ENCODE measurements around the gene ZNF500. TPM values are rescaled to one million over a fixed set of nuclear protein-coding genes. Genes with fewer than 3 reads are reported as not detected.
A peak's percentile ranks its signal among the peaks of the same experiment; 100 is the strongest.

The ZNF500 gene
- total RNA-seq, 1 donor from 2014 or later = 5.8 TPM

- Histone ChIP-seq H3K4me3 (ENCODE audit: low read depth, low read length) (peak overlapping the region; percentile 69), H3K36me3 (ENCODE audit: control insufficient read depth, insufficient read depth, low read length) (peaks cover 8% of the 10 kb centered on the region), H3K27me3 (ENCODE audit: control insufficient read depth, insufficient read depth, low read length) (no peaks in the 10 kb centered on the region)
- DNase-seq (ENCODE audit: low read depth) (peak; percentile 80), FAIRE-seq (no peak)
- TF ChIP-seq CTCF (IDR thresholded peaks at IDR 0.05; ENCODE audit: insufficient read depth, low read length, severe bottlenecking) = no peak
Observed at GRCh38 chr16:4802659-4803287, 35.8 kb upstream of the ZNF500 start.

DNA sequence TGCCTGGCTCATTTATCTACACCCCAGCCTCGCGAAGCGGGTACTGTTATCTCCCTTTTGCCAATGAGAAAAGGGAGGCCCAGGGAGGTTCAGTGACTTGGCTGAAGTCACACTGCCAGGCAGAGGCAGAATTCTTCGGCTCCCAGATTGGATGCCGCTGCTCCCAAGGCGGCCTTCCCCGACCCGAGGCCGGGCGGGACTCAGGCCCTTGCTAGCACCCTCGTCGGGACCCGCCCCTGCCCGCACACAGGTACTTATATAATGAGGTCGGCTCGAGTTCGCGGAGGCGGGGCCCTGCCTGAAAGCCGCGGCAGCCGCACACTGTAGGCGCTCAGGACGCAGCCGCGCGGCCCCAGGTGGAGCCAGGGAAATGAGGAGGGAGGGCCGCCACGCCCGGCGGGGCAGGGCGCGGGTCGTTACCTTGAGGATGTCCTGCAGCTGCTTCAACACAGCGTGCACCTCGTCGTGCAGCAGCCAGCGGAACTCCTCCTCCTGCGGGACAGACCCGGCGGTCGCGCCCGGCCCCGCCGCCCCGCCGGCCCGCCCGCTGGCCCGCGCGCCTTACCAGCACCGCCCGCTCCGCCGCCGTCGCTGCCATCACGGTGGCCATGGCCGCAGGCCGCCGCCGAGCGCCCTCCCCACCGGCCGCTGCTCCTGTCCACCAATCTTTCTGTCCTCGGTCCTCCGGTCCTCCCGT lies 35.1 kb upstream of the ZNF500 start, which contains the start of gene ROGDI:
TSS of gene ROGDI (minus strand) at position 672 of the 697 bp plus-strand sequence. CDS start at position 610, 62 bp downstream.
- DNase-seq (ENCODE audit: low read depth) = peak; percentile 81
- FAIRE-seq = no peak
- H3K4me3 ChIP-seq (ENCODE audit: low read depth, low read length) = peak within 1 kb of the TSS; percentile 69
- peaks cover 9% of the 10 kb centered on the region for H3K36me3 ChIP-seq (ENCODE audit: control insufficient read depth, insufficient read depth, low read length)
- TF ChIP-seq CTCF (IDR thresholded peaks at IDR 0.05; ENCODE audit: insufficient read depth, low read length, severe bottlenecking) = no peak
- H3K27me3 ChIP-seq (ENCODE audit: control insufficient read depth, insufficient read depth, low read length) = no peaks in the 10 kb centered on the region

DNA sequence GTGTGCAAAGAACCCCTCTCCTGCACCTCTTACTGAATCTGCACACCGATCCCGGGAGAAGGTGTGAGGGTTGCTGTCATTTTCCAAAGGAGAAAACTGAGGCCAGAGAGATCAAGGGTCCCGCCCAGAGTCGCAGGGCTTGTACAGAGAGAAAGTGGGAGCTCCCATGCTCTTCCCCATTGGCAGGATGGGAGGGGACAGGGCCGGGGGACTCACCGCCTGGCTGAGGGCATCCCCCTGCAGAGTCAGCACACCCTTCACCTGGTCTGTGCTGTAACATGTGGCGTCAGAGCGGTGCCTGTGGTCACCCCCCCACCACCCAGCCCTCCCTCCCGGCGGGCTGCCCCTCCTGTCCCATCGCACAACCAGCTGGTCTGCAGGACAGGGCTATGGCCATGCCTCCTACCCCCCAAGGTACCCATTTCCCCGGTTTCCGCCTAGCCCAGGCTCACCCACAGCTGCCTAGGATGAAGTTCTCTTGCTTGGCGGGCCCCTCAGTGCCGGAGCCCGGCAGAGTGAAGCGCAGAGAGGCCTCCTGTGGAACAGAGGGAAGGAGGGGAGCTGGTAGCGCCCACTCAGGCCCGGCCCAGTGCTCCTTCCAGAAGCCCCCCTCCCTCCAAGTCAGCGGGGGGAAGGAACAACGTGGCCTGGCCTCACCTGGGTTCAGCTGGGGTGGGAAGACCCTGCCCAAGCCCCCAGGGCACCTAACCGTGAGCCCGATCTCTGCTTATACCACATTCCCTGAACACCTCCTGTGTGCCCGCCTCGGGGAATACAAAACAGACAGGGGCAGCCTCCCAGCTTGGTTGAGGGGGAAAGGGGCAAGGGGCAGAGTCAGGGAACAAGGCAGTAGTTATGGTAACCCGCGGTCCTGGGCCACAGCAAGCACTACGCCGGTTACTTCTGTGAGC lies 34.3 kb upstream of the ZNF500 start:
- peaks cover 11% of the 10 kb centered on the region for H3K36me3 ChIP-seq (ENCODE audit: control insufficient read depth, insufficient read depth, low read length)
- DNase-seq (ENCODE audit: low read depth) (no peak), FAIRE-seq (no peak)
- H3K4me3 ChIP-seq (ENCODE audit: low read depth, low read length) = peak overlapping the region; percentile 69
- H3K27me3 ChIP-seq (ENCODE audit: control insufficient read depth, insufficient read depth, low read length) = no peaks in the 10 kb centered on the region
- no peak for TF ChIP-seq CTCF (IDR thresholded peaks at IDR 0.05; ENCODE audit: insufficient read depth, low read length, severe bottlenecking)

- TF ChIP-seq CTCF (IDR thresholded peaks at IDR 0.05; ENCODE audit: insufficient read depth, low read length, severe bottlenecking) = no peak
- no peak overlapping the region for H3K4me3 ChIP-seq (ENCODE audit: low read depth, low read length)
- no peaks in the 10 kb centered on the region for H3K27me3 ChIP-seq (ENCODE audit: control insufficient read depth, insufficient read depth, low read length)
- H3K36me3 ChIP-seq (ENCODE audit: control insufficient read depth, insufficient read depth, low read length) = peaks cover 14% of the 10 kb centered on the region
- DNase-seq (ENCODE audit: low read depth) (peak; percentile 46), FAIRE-seq (no peak)
Observed at GRCh38 chr16:4800290-4801041, 33.5 kb upstream of the ZNF500 start.

DNA sequence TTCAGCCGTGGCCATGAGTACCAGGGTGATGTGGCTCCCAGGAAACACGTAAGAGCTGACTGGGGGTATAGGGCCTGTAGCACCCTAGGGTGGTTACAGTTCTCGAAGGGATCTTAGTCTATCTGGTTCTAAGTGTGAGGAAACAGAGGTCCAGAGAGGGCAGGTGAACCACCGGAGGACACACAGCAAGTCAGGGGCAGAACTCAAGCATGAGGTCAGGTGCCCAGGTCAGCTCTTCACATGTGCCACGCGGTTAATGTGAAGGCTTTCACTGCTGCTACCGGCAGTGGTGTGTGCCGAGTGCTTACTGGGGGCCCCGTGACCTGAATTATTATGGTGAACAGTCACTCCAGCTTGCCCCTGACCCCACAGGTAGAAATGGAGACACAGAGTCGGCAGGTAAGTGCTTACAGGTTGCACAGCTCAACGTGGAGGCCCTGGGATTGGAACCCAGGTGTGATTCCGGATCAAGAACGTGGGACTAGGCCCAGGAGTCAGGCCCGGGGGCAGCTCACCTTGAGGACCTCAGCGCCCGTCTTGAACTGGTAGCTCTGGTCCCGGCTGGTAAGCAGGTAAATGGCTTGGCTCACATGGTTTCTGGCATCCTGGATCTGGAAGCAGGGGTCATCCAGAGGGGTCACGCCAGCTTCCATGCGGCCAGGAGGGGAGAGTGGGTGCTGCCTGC lies 32.4 kb upstream of the ZNF500 start:
- FAIRE-seq (peak; percentile 70), DNase-seq (ENCODE audit: low read depth) (no peak)
- TF ChIP-seq CTCF (IDR thresholded peaks at IDR 0.05; ENCODE audit: insufficient read depth, low read length, severe bottlenecking) = no peak
- no peak overlapping the region for H3K4me3 ChIP-seq (ENCODE audit: low read depth, low read length)
- H3K27me3 ChIP-seq (ENCODE audit: control insufficient read depth, insufficient read depth, low read length) = no peaks in the 10 kb centered on the region
- H3K36me3 ChIP-seq (ENCODE audit: control insufficient read depth, insufficient read depth, low read length) = peaks cover 10% of the 10 kb centered on the region

Measured in bronchial epithelial cell (primary cell).